DND-41 (cell line): Measurements from ENCODE around the gene SNX13.

ENCODE experiments used
- CTCF ChIP-seq: IDR thresholded peaks from 2 replicates; pipeline ENCODE4 v1.5.1; 2012; ENCODE audit warnings: borderline replicate concordance, low read length, moderate library complexity, mild to moderate bottlenecking; ENCODE audit not compliant: poor library complexity, severe bottlenecking; ENCODE audit errors: extremely low read depth
- EZH2 ChIP-seq: IDR thresholded peaks from 3 replicates; pipeline ENCODE4 v1.6.1; 2012; ENCODE audit warnings: borderline replicate concordance, low read depth, mild to moderate bottlenecking, moderate library complexity, low read length, inconsistent platforms; ENCODE audit not compliant: severe bottlenecking

GRCh38 chr7:17770710-17771375 lies 169.5 kb downstream of the SNX13 start:
- TF ChIP-seq CTCF = no peak
- TF ChIP-seq EZH2 = no peak
